Fibroblast of villous mesenchyme (primary cell): ENCODE results near the gene MRPL18. TPM values are rescaled to one million over a fixed set of nuclear protein-coding genes. Genes with fewer than 3 reads are reported as not detected.
A peak's percentile ranks its signal among the peaks of the same experiment; 100 is the strongest.
"Not testable (repeated sequence)": the region's sequence is repeated elsewhere in the genome, so short reads cannot be mapped to it uniquely, and the experiment has no call there.

Experiments
- DNase-seq: peaks from one replicate; pipeline ENCODE4 v3.0.0-alpha.2; 2010; ENCODE audit warnings: low read depth
- H3K4me3 ChIP-seq: 2 replicates; pipeline ENCODE4 v1.5.1; 2011; ENCODE audit warnings: low read depth, mild to moderate bottlenecking, low read length
- total RNA-seq: library from RNA; depleted of rRNA; stranded (reverse); fragments of >200 nt; gene quantifications from 2 replicates; pipeline ENCODE4 v1.2.3, GENCODE V29; 2012
- TF ChIP-seq, protein P1 (sequence below): IDR thresholded peaks from 2 replicates; pipeline ENCODE4 v1.5.1; 2012; ENCODE audit warnings: low read depth, mild to moderate bottlenecking, low read length; ENCODE audit not compliant: insufficient read depth

The MRPL18 gene
- total RNA-seq, 1 donor = 107 TPM

DNA sequence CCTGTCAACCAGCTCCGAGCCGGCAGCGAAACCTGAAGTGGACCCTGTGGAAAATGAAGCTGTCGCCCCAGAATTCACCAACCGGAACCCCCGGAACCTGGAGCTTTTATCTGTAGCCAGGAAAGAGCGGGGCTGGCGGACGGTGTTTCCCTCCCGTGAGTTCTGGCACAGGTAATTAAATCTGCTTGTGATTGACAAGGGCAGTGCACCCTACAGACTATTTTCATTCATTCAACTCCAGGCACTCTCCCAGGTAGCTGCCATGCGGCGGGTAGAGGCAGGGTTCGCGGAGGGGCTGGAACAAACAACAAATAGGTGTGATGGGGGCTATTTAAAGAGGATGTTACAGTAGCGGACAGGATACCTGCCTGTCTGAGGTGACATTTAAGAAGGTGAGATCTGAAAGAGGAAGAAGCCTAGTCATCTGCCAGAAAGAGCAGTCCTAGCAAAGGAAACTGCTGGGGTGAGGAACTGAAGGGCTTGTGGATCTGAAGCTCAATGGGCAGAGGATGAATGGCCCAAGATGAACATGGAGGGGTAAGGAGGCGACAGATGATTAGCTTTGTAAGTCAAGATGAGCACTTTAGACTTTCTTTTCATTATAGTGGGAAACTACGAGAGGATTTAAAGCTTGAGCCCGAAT, 810 bp downstream of the MRPL18 start:
- peak overlapping the region; percentile 94 for H3K4me3 ChIP-seq
- no peak for DNase-seq
- TF ChIP-seq, protein P1, sequence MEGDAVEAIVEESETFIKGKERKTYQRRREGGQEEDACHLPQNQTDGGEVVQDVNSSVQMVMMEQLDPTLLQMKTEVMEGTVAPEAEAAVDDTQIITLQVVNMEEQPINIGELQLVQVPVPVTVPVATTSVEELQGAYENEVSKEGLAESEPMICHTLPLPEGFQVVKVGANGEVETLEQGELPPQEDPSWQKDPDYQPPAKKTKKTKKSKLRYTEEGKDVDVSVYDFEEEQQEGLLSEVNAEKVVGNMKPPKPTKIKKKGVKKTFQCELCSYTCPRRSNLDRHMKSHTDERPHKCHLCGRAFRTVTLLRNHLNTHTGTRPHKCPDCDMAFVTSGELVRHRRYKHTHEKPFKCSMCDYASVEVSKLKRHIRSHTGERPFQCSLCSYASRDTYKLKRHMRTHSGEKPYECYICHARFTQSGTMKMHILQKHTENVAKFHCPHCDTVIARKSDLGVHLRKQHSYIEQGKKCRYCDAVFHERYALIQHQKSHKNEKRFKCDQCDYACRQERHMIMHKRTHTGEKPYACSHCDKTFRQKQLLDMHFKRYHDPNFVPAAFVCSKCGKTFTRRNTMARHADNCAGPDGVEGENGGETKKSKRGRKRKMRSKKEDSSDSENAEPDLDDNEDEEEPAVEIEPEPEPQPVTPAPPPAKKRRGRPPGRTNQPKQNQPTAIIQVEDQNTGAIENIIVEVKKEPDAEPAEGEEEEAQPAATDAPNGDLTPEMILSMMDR = no peak

DNA sequence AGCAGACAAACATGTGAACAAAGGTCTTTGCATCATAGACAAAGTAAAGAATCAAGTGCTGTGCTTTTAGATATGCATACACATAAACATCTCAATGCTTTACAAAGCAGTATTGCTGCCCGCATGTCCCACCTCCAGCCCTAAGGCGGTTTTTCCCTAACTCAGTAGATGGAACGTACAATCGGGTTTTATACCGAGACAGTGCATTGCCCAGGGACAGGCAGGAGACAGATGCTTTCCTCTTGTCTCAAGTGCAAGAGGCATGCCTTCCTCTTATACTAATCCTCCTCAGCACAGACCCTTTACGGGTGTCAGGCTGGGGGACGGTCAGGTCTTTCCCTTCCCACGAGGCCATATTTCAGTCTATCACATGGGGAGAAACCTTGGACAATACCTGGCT, 4.7 kb downstream of the MRPL18 start:
- not testable (repeated sequence) for H3K4me3 ChIP-seq, DNase-seq

DNA sequence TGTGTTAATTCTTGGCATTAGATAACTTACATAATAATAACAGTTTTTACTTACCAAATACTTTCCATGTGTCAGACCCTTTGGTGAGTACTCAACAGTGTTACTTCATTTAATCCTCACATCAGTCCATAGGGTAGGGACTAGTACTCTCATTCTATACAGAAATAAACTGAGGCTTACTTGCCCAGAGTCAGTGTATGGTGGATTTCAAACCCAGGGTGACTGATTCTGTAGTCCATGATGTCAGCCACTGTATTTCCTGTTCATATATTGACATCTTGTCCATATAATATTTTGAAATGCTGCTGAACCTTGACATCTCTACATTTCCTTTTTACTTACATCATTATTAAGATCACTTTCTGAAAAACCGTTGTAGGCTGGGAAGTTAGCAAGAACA, 7.3 kb downstream of the MRPL18 start:
- TF ChIP-seq, protein P1 = no peak
- no peak for DNase-seq
- H3K4me3 ChIP-seq = no peak overlapping the region

DNA sequence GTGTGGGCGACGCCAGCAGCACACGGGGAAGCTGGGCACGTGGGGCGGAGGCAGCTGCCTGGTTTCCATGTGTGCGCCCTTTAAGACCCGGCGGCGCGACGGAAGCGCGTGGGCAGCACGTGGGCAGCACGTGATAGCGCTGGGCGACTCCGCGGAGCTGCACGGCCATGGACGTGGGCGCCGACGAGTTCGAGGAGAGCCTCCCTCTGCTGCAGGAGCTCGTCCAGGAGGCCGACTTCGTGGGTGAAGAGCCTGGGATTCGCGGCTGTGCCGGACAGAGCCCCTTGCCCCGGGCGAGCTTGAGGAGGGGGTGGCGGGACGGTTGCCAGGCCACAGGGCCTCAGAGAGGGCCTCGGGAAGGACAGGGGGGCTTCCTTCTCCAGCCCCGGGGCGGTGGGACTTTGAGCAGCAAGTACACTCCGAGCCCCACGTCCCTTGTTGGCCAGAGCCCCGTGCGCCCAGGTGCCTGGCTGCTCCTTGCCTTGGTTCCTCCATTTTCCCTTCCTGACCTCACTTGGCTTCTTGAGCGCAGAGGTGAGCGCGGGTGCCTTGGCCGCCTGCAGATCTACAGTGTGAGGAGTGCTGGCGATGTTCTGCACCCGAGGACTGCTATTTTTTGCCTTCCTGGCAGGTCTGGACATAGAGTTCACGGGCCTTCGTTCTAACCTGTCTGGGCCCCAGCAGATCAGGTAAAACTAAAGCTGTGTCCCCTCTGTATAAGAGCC, 10.0 kb downstream of the MRPL18 start, which contains the start of gene PNLDC1:
Gene PNLDC1 (plus strand): TSS at position 136 of the 725 bp plus-strand sequence. CDS start 32 bp downstream, at position 168.
- DNase-seq = no peak
- H3K4me3 ChIP-seq = no peak within 1 kb of the TSS
- TF ChIP-seq, protein P1 = no peak

DNA sequence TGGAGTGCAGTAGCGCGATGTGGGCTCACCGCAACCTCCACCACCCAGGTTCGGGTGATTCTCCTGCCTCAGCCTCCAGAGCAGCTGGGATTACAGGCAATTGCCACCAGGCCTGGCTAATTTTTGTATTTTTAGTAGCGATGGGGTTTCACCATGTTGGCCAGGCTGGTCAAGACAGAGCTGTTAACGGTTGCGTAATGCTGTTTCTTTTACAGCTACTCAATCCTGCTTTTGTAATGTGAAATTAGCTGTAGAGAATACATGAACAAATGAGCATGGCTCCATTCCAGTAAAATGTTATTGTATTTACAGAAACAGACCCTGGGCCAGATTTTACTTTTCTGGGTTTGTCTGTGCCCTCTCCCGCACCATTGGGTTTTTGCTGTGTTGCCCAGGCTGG, 11.7 kb downstream of the MRPL18 start:
- no peak overlapping the region for H3K4me3 ChIP-seq
- TF ChIP-seq, protein P1 = no peak
- peak; percentile 30 for DNase-seq

DNA sequence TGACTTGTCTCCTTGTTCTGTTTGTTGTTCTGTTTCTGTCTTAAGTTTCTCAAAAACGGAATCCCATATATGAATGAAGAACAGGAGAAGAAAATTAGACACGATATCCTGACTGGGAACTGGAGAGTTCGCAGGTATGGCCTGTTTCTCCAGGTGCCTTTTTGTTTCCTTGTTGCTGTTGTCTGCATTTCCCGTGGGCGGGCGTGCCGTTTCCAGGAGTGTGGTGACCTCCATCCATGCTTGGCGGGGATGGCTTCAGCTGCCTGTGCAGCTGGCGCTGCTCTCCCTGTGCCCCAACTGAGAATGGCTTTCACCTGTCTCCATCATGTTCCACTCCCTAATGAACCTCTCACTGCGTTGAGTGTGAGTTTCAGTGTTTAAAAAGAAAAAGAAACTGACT, 14.2 kb downstream of the MRPL18 start:
- TF ChIP-seq, protein P1 = no peak
- no peak overlapping the region for H3K4me3 ChIP-seq
- DNase-seq = no peak

DNA sequence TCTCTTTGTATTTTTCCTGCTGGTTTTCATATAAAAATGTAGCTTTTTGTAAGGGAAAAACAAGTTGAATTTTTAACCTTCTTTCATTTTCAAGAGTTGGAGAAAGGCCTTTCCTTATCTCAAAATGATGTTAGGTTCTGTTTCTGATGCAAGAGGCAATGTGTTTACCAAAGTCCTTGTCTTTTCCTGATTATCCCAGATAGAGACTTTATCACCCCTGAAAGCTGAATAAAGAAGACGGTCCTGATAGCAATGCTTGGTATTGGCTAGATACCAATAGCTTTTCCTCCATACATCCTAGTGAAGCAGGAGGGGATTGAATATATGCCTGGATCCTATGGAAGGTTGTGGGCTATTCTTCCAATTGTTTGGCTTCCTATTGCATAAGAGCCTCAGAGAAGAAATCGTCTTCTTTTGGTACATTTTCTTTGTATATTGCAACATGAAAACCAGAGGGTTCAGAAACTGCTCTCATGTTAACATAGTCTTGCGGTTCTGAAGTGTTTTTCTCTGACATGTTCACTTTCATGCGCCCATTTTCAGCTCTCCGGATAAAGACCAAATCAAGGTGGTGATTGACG, 15.3 kb downstream of the MRPL18 start:
- DNase-seq = no peak
- TF ChIP-seq, protein P1 = no peak
- no peak overlapping the region for H3K4me3 ChIP-seq
